ENCODE measurements around the gene LDLRAD2. TPM values are rescaled to one million over a fixed set of nuclear protein-coding genes. Genes with fewer than 3 reads are reported as not detected.

The LDLRAD2 gene
- total RNA-seq, 4 donors from 2014 or later, result not detected

DNA sequence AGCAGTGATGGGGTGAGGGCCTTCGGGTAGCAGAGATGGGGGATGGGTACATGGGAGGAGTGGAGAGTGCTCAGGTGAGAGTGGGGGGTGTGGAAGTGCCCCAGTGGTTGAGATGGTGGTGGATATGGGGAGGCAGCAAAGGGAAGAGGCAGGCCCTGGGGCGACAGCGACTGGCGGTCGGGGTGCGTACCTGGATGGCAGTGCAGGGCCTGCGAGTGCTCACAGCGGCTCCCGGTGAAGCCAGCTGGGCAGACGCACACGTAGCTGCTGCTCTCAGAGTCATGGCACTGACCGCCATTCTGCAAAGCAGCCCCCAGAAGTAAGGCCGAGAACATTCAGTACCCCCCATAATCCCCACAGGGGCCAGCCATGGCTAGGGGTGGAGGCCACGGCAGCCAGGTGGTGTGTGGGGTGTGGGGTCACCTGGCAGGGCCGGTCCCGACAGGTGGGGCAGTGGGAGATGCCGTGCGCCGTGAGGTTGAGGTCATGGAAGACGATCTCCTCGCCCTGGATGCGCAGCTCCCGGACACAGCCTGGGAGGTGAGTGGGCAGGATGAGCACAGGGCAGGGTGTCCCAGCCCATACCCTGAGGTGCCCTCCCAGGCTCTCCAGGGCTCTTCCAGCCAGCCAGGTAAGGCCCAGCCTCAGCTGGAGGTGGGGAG lies 18.9 kb downstream of the LDLRAD2 start:
- peaks cover 0 to 95% of the 10 kb centered on the region in 2 donors for H3K36me3 ChIP-seq

DNA sequence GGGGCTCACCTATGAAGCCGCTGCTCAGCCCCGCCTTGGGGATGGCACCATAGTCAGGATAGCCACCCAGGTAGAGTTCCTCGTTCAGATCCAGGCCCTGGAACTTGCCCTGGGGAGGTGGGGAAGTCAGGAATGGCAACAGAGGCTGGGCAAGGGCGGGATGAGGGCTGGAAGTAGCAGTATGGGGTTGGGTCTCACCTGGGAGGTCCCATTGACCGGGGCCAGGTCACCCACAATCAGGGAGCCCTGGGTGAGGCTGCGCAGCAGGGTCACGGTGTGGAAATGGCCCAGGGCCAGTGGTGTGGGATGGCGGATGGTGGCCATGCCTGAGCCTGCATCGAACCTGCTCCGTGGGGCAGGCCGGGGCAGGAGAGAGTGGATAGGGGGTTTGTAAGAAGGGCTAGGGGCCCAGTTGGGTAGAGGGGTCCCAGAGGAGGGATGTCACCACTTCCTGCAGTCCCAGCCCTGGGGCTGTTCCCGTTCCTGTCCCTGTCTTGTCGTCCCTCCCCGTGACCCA lies 19.4 kb downstream of the LDLRAD2 start:
- H3K9me3 ChIP-seq, result no peaks in the 10 kb centered on the region
- H3K4me3 ChIP-seq, result no peak overlapping the region
- peaks cover 0 to 97% of the 10 kb centered on the region in 2 donors for H3K36me3 ChIP-seq
- intact Hi-C loops (cut with DNase I; ENCODE audit: low total_unique reads) (no loop called here), in situ Hi-C loops (cut with MboI; ENCODE audit: low sequenced_read_pairs in 4 of 4) (no loop called here)
- TF ChIP-seq, protein P1, sequence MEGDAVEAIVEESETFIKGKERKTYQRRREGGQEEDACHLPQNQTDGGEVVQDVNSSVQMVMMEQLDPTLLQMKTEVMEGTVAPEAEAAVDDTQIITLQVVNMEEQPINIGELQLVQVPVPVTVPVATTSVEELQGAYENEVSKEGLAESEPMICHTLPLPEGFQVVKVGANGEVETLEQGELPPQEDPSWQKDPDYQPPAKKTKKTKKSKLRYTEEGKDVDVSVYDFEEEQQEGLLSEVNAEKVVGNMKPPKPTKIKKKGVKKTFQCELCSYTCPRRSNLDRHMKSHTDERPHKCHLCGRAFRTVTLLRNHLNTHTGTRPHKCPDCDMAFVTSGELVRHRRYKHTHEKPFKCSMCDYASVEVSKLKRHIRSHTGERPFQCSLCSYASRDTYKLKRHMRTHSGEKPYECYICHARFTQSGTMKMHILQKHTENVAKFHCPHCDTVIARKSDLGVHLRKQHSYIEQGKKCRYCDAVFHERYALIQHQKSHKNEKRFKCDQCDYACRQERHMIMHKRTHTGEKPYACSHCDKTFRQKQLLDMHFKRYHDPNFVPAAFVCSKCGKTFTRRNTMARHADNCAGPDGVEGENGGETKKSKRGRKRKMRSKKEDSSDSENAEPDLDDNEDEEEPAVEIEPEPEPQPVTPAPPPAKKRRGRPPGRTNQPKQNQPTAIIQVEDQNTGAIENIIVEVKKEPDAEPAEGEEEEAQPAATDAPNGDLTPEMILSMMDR (IDR thresholded peaks at IDR 0.05 in 4 of 5, conservative IDR thresholded peaks at IDR 0.05 in 1 of 5), result no peak
- no peak for TF ChIP-seq POLR2A (IDR thresholded peaks at IDR 0.05)
- H3K27me3 ChIP-seq, result no peaks in the 10 kb centered on the region
- ATAC-seq (no peak), DNase-seq (no peak)
- H3K27ac ChIP-seq, result no peak overlapping the region
- no peaks in the 10 kb centered on the region for H3K4me1 ChIP-seq

More for the DNA sequence above, 18.9 kb downstream of the LDLRAD2 start:
- Histone ChIP-seq H3K9me3 (no peaks in the 10 kb centered on the region), H3K4me3 (no peak overlapping the region), H3K4me1 (no peaks in the 10 kb centered on the region), H3K27me3 (no peaks in the 10 kb centered on the region), H3K27ac (no peak overlapping the region)
- intact Hi-C loops (cut with DNase I; ENCODE audit: low total_unique reads) (no loop called here), in situ Hi-C loops (cut with MboI; ENCODE audit: low sequenced_read_pairs in 4 of 4) (no loop called here)
- ATAC-seq, result no peak
- DNase-seq, result no peak
- TF ChIP-seq, protein P1 (IDR thresholded peaks at IDR 0.05 in 4 of 5, conservative IDR thresholded peaks at IDR 0.05 in 1 of 5), result no peak
- no peak for TF ChIP-seq POLR2A (IDR thresholded peaks at IDR 0.05)

DNA sequence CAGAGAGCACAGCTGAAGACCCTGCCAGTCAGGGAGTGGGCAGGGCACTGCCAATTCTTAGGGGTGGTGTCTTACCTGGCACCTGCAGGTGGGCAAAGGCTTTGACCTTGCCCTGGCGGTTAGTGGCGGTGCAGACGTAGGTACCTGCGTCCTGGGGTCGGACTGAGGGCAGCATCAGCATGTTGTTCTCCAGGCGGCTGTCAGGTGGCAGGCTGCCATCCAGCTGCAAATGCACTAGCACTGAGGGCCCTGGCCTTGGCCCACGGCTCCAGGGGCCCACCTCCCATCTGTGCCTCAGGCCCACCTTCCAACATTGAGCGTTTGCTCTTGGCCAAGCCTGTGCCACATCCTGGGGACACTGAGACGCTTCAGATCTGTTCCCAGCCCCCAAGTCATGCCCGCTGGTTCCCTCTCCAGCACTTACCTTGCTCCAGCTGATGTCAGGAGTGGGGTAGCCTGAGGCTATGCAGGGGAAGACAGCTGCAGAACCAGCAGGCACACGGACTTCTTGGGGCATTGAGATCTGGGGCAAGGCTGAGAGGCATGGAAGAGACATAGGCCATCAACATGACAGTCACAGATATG lies 21.4 kb downstream of the LDLRAD2 start:
- ATAC-seq (no peak), DNase-seq (no peak)
- Histone ChIP-seq H3K9me3 (no peaks in the 10 kb centered on the region), H3K36me3 (peaks cover 0 to 94% of the 10 kb centered on the region in 2 donors), H3K27me3 (no peaks in the 10 kb centered on the region), H3K4me3 (no peak overlapping the region), H3K4me1 (no peaks in the 10 kb centered on the region), H3K27ac (no peak overlapping the region)
- intact Hi-C loops (cut with DNase I; ENCODE audit: low total_unique reads) (no loop called here), in situ Hi-C loops (cut with MboI; ENCODE audit: low sequenced_read_pairs in 4 of 4) (no loop called here)
- no peak for TF ChIP-seq POLR2A (IDR thresholded peaks at IDR 0.05)
- TF ChIP-seq, protein P1 (IDR thresholded peaks at IDR 0.05 in 4 of 5, conservative IDR thresholded peaks at IDR 0.05 in 1 of 5), result no peak

DNA sequence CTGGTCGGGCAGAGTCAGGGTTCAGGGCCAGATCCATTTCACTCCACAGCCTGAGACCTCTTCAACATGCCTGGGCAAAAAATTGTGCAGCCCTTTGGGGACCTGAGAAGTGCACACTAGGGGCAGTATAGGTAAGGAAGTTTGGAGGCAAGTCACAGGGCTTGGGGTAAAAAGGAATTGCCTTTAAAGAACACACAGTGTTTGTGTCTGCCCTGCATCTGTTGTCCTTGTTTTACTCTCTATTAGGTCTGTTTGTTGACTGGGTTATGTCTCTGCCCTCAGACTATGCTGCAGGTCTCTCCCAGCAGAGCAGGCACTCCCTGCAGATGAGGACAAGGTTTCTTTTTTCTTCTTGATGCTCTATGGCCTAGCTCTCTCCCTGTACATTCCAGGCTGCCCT lies 22.0 kb downstream of the LDLRAD2 start:
- no peak overlapping the region for H3K4me3 ChIP-seq
- no peak for ATAC-seq
- no peaks in the 10 kb centered on the region for H3K4me1 ChIP-seq
- H3K36me3 ChIP-seq, result peaks cover 0 to 94% of the 10 kb centered on the region in 2 donors
- no peak overlapping the region for H3K27ac ChIP-seq
- no peak for DNase-seq
- H3K27me3 ChIP-seq, result no peaks in the 10 kb centered on the region
- H3K9me3 ChIP-seq, result no peaks in the 10 kb centered on the region
- in situ Hi-C loops (cut with MboI; ENCODE audit: low sequenced_read_pairs in 4 of 4) (no loop called here), intact Hi-C loops (cut with DNase I; ENCODE audit: low total_unique reads) (no loop called here)
- no peak for TF ChIP-seq POLR2A (IDR thresholded peaks at IDR 0.05)
- TF ChIP-seq, protein P1 (IDR thresholded peaks at IDR 0.05 in 4 of 5, conservative IDR thresholded peaks at IDR 0.05 in 1 of 5), result no peak

Data from gastrocnemius medialis (tissue), 4 donors.